Neural crest cell (in vitro differentiated cells): Measurements from ENCODE around the gene TMIGD2. TPM values are rescaled to one million over a fixed set of nuclear protein-coding genes. Genes with fewer than 3 reads are reported as not detected.
"Not testable (repeated sequence)": the region's sequence is repeated elsewhere in the genome, so short reads cannot be mapped to it uniquely, and the experiment has no call there.

Experiments used
- DNase-seq: peaks from one replicate; pipeline ENCODE4 v3.0.0; 2021; ENCODE audit warnings: low read depth, mixed read lengths, low spot score
- H3K27ac Mint-ChIP-seq: one replicate; pipeline ENCODE4 v1.8.0; 2021; ENCODE audit warnings: mild to moderate bottlenecking, mixed read lengths; ENCODE audit not compliant: unreplicated experiment
- H3K27me3 Mint-ChIP-seq: 2 replicates; pipeline ENCODE4 v1.8.0; 2021; ENCODE audit warnings: low read depth, mild to moderate bottlenecking, mixed read lengths
- H3K36me3 Mint-ChIP-seq: 2 replicates; pipeline ENCODE4 v1.8.0; 2021; ENCODE audit warnings: low read depth, mild to moderate bottlenecking, mixed read lengths
- H3K4me1 Mint-ChIP-seq: 2 replicates; pipeline ENCODE4 v1.8.0; 2021; ENCODE audit warnings: mixed read lengths
- H3K4me3 Mint-ChIP-seq: one replicate; pipeline ENCODE4 v1.8.0; 2021; ENCODE audit warnings: mild to moderate bottlenecking, mixed read lengths
- H3K9me3 Mint-ChIP-seq: 2 replicates; pipeline ENCODE4 v1.8.0; 2021; ENCODE audit warnings: mixed read lengths
- CTCF ChIP-seq: fragments of 200-600 bp; sonication (generic); conservative IDR thresholded peaks from 2 replicates; pipeline ENCODE4 v1.5.0; 2021; ENCODE audit warnings: antibody characterized with exemption, mild to moderate bottlenecking
- total RNA-seq: library from RNA; stranded (reverse); gene quantifications from 2 replicates; pipeline ENCODE4 v1.2.1, GENCODE V29; 2021

TMIGD2 gene
- total RNA-seq, 1 donor from 2014 or later: not detected

- Mint-ChIP-seq H3K36me3 (peaks cover 17% of the 10 kb centered on the region), H3K4me3 (peak within 1 kb of the TSS; percentile 94), H3K9me3 (peaks cover 2% of the 10 kb centered on the region), H3K27me3 (peaks cover 7% of the 10 kb centered on the region), H3K27ac (peak within 1 kb of the TSS; percentile 94), H3K4me1 (peaks cover 9% of the 10 kb centered on the region)
- peak; percentile 98 for DNase-seq
- peak; percentile 68 for TF ChIP-seq CTCF
Observed at GRCh38 chr19:4246767-4247593, 55.2 kb downstream of the TMIGD2 start, which contains the start of gene YJU2. YJU2 (plus strand) TSS chr19:4247080; CDS start chr19:4247147, 67 bp downstream.

- H3K9me3 Mint-ChIP-seq, H3K27ac Mint-ChIP-seq, H3K27me3 Mint-ChIP-seq, DNase-seq: not testable (repeated sequence)
- H3K36me3 Mint-ChIP-seq: peaks cover 13% of the 10 kb centered on the region
- peaks cover 11% of the 10 kb centered on the region for H3K4me1 Mint-ChIP-seq
- peak overlapping the region; percentile 27 for H3K4me3 Mint-ChIP-seq
Observed at GRCh38 chr19:4245938-4246337, 56.3 kb downstream of the TMIGD2 start.

Other genes with a start within 250 kb of the TMIGD2 start
- gene ZBTB7A, start 235.5 kb downstream of the TMIGD2 start, total RNA-seq: 15.2 and 15.7 TPM in 2 replicates
- 171 and 178 TPM in 2 replicates for gene MAP2K2, start 178.3 kb downstream of the TMIGD2 start, total RNA-seq
- gene CREB3L3, start 148.8 kb downstream of the TMIGD2 start, total RNA-seq: not detected in 2 replicates
- 33.9 and 34.8 TPM in 2 replicates for gene SIRT6, start 119.8 kb downstream of the TMIGD2 start, total RNA-seq
- 0.19 and 0.27 TPM in 2 replicates for gene ANKRD24, start 119.7 kb downstream of the TMIGD2 start, total RNA-seq
- not detected in 2 replicates for gene EBI3, start 72.9 kb downstream of the TMIGD2 start, total RNA-seq
- 22.9 and 24.9 TPM in 2 replicates for gene YJU2, start 55.3 kb downstream of the TMIGD2 start, total RNA-seq
- gene SHD, start 23.1 kb downstream of the TMIGD2 start, total RNA-seq: 2.7 and 4.5 TPM in 2 replicates
- 51.9 and 53.5 TPM in 2 replicates for gene FSD1, start 2.2 kb upstream of the TMIGD2 start, total RNA-seq
- gene STAP2, start 36.4 kb upstream of the TMIGD2 start, total RNA-seq: 4.1 and 5.0 TPM in 2 replicates
- gene MPND, start 41.2 kb upstream of the TMIGD2 start, total RNA-seq: 45.3 and 45.6 TPM in 2 replicates
- 85.9 and 95.3 TPM in 2 replicates for gene SH3GL1, start 98.2 kb upstream of the TMIGD2 start, total RNA-seq
- gene CHAF1A, start 100.3 kb upstream of the TMIGD2 start, total RNA-seq: 117 and 120 TPM in 2 replicates
- 39.5 and 40.9 TPM in 2 replicates for gene UBXN6, start 155.4 kb upstream of the TMIGD2 start, total RNA-seq
- 103 and 110 TPM in 2 replicates for gene HDGFL2, start 169.9 kb upstream of the TMIGD2 start, total RNA-seq
- 0.30 and 0.47 TPM in 2 replicates for gene PLIN4, start 216.1 kb upstream of the TMIGD2 start, total RNA-seq
- 4.8 TPM in 2 replicates for gene PLIN5, start 232.8 kb upstream of the TMIGD2 start, total RNA-seq
- gene LRG1, start 237.6 kb upstream of the TMIGD2 start, total RNA-seq: 0.09 TPM in 2 replicates